ENCODE data around the gene ZNF107.
"Not testable (repeated sequence)": the region's sequence is repeated elsewhere in the genome, so short reads cannot be mapped to it uniquely, and the experiment has no call there.

The ZNF107 gene

DNA sequence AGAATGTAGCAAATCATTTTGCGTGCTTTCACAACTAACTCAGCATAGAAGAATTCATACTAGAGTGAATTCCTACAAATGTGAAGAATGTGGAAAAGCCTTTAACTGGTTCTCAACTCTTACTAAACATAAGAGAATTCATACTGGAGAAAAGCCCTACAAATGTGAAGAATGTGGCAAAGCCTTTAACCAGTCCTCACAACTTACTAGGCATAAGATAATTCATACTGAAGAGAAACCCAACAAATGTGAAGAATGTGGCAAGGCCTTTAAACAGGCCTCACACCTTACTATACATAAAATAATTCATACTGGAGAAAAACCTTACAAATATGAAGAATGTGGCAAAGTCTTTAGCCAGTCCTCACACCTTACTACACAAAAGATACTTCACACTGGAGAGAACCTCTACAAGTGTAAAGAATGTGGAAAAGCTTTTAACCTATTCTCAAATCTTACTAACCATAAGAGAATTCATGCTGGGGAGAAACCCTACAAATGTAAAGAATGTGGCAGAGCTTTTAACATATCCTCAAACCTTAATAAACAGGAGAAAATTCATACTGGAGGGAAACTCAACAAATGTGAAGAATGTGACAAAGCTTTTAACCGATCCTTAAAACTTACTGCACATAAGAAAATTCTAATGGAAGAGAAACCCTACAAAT is 40.8 kb downstream of the ZNF107 start:
- H3K4me1 ChIP-seq (ENCODE audit: insufficient read depth, low read length, poor library complexity, severe bottlenecking), result no peaks in the 10 kb centered on the region
- H3K9me3 ChIP-seq (ENCODE audit: insufficient read depth, low read depth, low read length), result peaks cover 55% of the 10 kb centered on the region
- H3F3A ChIP-seq (ENCODE audit: low read depth), result no peaks in the 10 kb centered on the region
- H3K4me3 ChIP-seq (ENCODE audit: low read length, poor library complexity, severe bottlenecking), result no peak overlapping the region
- H3K4me2 ChIP-seq (ENCODE audit: low read depth, low read length, poor library complexity, severe bottlenecking), result no peak overlapping the region
- no peak overlapping the region for H3K9ac ChIP-seq (ENCODE audit: low read depth, low read length, poor library complexity, severe bottlenecking)
- no peaks in the 10 kb centered on the region for H3K79me2 ChIP-seq (ENCODE audit: insufficient read depth, low read length)
- no peak overlapping the region for H2AFZ ChIP-seq (ENCODE audit: low read length)
- TF ChIP-seq, protein P1, sequence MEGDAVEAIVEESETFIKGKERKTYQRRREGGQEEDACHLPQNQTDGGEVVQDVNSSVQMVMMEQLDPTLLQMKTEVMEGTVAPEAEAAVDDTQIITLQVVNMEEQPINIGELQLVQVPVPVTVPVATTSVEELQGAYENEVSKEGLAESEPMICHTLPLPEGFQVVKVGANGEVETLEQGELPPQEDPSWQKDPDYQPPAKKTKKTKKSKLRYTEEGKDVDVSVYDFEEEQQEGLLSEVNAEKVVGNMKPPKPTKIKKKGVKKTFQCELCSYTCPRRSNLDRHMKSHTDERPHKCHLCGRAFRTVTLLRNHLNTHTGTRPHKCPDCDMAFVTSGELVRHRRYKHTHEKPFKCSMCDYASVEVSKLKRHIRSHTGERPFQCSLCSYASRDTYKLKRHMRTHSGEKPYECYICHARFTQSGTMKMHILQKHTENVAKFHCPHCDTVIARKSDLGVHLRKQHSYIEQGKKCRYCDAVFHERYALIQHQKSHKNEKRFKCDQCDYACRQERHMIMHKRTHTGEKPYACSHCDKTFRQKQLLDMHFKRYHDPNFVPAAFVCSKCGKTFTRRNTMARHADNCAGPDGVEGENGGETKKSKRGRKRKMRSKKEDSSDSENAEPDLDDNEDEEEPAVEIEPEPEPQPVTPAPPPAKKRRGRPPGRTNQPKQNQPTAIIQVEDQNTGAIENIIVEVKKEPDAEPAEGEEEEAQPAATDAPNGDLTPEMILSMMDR (conservative IDR thresholded peaks at IDR 0.05; ENCODE audit: low read length), result no peak
- TF ChIP-seq EZH2phosphoT487 (IDR thresholded peaks at IDR 0.05; ENCODE audit: borderline replicate concordance), result no peak
- no peaks in the 10 kb centered on the region for H4K20me1 ChIP-seq (ENCODE audit: insufficient read depth, low read length, poor library complexity, severe bottlenecking)
- no peaks in the 10 kb centered on the region for H3K27me3 ChIP-seq (ENCODE audit: insufficient read depth, low read length, poor library complexity, severe bottlenecking)
- H3K36me3 ChIP-seq (ENCODE audit: insufficient read depth, low read length), result peaks cover 41% of the 10 kb centered on the region
- no peaks in the 10 kb centered on the region for H3K9me2 ChIP-seq (replicated peaks; ENCODE audit: low read depth, low read length)

DNA sequence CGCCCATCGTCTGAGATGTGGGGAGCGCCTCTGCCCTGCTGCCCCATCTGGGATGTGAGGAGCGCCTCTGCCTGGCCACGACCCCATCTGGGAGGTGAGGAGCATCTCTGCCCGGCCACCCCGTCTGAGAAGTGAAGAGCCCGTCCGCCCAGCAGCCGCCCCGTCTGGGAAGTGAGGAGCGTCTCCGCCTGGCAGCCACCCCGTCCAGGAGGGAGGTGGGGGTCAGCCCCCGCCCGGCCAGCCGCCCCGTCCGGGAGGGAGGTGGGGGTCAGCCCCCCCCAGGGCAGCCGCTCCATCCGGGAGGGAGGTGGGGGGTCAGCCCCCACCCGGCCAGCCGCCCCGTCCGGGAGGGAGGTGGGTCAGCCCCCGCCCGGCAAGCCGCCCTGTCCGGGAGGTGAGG is 52.0 kb downstream of the ZNF107 start:
- not testable (repeated sequence) for H3K4me2 ChIP-seq (ENCODE audit: low read depth, low read length, poor library complexity, severe bottlenecking); H3K4me3 ChIP-seq (ENCODE audit: low read length, poor library complexity, severe bottlenecking); H2AFZ ChIP-seq (ENCODE audit: low read length); H4K20me1 ChIP-seq (ENCODE audit: insufficient read depth, low read length, poor library complexity, severe bottlenecking); H3K9me2 ChIP-seq (replicated peaks; ENCODE audit: low read depth, low read length); H3K36me3 ChIP-seq (ENCODE audit: insufficient read depth, low read length); H3K27me3 ChIP-seq (ENCODE audit: insufficient read depth, low read length, poor library complexity, severe bottlenecking); H3F3A ChIP-seq (ENCODE audit: low read depth); H3K9me3 ChIP-seq (ENCODE audit: insufficient read depth, low read depth, low read length); H3K9ac ChIP-seq (ENCODE audit: low read depth, low read length, poor library complexity, severe bottlenecking); H3K79me2 ChIP-seq (ENCODE audit: insufficient read depth, low read length); H3K4me1 ChIP-seq (ENCODE audit: insufficient read depth, low read length, poor library complexity, severe bottlenecking)

DNA sequence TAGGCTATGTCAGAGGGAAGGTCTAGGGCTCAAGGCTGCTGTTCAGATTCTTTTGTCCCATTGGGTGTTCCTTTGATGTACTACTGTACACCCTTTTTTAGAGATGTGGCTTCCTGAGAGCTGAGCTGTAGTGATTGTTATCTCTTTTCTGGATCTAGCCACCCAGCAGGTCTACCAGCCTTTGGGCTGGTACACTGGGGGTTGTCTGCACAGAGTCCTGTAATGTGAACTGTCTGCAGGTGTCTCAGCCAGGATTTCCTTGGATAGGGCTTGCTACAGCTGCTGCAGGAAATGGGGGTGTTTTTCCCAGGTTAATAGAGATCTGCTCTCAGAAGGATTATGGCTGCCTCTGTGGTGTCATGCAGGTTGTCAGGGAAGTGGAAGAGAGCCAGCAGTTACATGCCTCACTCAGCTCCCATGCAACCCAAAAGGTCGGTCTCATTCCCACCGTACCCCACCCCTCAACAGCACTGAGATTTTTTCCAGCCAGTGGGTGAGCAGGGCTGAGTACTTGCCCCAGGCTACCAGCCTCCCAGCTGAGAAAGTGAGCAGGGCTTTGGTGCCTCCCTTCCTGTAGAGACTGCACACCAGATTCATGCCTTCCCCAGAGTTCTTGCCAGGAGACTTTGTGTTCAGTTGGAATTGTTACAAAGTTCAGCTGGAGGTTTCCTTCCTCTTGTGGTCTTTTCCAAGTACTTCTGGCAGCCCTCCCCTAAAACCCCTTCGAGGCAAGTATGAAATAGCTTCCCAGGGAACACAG is 63.3 kb downstream of the ZNF107 start:
- peaks cover 9% of the 10 kb centered on the region for H3K4me1 ChIP-seq (ENCODE audit: insufficient read depth, low read length, poor library complexity, severe bottlenecking)
- no peaks in the 10 kb centered on the region for H3K9me2 ChIP-seq (replicated peaks; ENCODE audit: low read depth, low read length)
- no peaks in the 10 kb centered on the region for H4K20me1 ChIP-seq (ENCODE audit: insufficient read depth, low read length, poor library complexity, severe bottlenecking)
- H3K4me3 ChIP-seq (ENCODE audit: low read length, poor library complexity, severe bottlenecking), result no peak overlapping the region
- H3K79me2 ChIP-seq (ENCODE audit: insufficient read depth, low read length), result no peaks in the 10 kb centered on the region
- no peaks in the 10 kb centered on the region for H3K36me3 ChIP-seq (ENCODE audit: insufficient read depth, low read length)
- H3K9me3 ChIP-seq (ENCODE audit: insufficient read depth, low read depth, low read length), result peaks cover 4% of the 10 kb centered on the region; the same call in 1 of the 2 replicates
- no peak overlapping the region for H3K9ac ChIP-seq (ENCODE audit: low read depth, low read length, poor library complexity, severe bottlenecking)
- H3F3A ChIP-seq (ENCODE audit: low read depth), result no peaks in the 10 kb centered on the region
- no peak for TF ChIP-seq EZH2phosphoT487 (IDR thresholded peaks at IDR 0.05; ENCODE audit: borderline replicate concordance)
- TF ChIP-seq, protein P1 (conservative IDR thresholded peaks at IDR 0.05; ENCODE audit: low read length), result no peak
- no peaks in the 10 kb centered on the region for H3K27me3 ChIP-seq (ENCODE audit: insufficient read depth, low read length, poor library complexity, severe bottlenecking)
- peak overlapping the region; percentile 14 for H3K4me2 ChIP-seq (ENCODE audit: low read depth, low read length, poor library complexity, severe bottlenecking)
- H2AFZ ChIP-seq (ENCODE audit: low read length), result no peak overlapping the region

Measured in Loucy (cell line).